ENCODE data around the gene GPR132. TPM values are rescaled to one million over a fixed set of nuclear protein-coding genes. Genes with fewer than 3 reads are reported as not detected.

The GPR132 gene
- total and polyA plus RNA-seq, 2 of the 13 experiments (the other 11 are each of a cell fraction or from before 2014, with no cell fraction given): not detected

DNA sequence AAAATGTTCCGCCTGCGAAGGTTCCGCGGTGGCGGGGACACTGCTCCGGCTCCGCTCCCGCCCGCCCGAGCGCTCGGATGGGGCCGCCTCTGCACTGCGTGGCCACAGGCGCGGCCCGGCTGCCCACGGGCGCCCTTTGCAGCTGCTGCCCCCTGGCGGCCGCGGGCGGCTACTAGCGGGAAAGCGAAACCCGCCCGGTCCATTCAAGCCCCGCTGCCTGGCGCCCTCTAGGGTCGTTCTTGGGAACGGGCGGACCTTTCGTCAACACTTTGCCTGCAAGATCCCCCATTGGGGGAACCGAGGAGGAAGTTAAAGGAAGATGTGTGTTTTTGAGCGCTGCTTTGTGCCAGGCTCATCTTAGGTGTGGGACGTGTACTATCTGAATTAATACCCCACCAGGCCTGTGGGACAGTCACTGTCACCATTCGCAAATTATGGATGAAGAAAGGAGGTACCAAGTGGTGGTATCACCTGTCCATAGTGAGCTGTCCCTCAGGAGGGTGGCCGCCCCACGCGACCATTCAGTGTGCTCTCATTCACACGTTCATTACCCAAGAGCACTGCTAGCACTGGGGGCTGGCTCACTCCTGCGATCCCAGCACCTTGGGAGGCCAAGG, 19.4 kb downstream of the GPR132 start:
- intact Hi-C loops (cut with micrococcal nuclease; ENCODE audit: unreplicated experiment): loop anchor here (1.0 to 2.0 kb wide), 2 partner anchors 25 to 70 kb away; partner anchors contain the start of gene CDCA4
- TF ChIP-seq, protein P1, sequence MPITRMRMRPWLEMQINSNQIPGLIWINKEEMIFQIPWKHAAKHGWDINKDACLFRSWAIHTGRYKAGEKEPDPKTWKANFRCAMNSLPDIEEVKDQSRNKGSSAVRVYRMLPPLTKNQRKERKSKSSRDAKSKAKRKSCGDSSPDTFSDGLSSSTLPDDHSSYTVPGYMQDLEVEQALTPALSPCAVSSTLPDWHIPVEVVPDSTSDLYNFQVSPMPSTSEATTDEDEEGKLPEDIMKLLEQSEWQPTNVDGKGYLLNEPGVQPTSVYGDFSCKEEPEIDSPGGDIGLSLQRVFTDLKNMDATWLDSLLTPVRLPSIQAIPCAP (CRISPR knock-in tag; IDR thresholded peaks at IDR 0.05; ENCODE audit: low read depth): no peak
- TF ChIP-seq ZNF430 (CRISPR knock-in tag; IDR thresholded peaks at IDR 0.05): peak; percentile 39; the same call in 1 of the 2 replicates
- no peak for TF ChIP-seq ZSCAN9 (CRISPR knock-in tag; IDR thresholded peaks at IDR 0.05; ENCODE audit: borderline replicate concordance)
- 0 out of 2 replicates have a peak, but pooled peaks have one; percentile 38 for TF ChIP-seq ZNF607 (CRISPR knock-in tag; IDR thresholded peaks at IDR 0.05; ENCODE audit: borderline replicate concordance)
- peak; percentile 50; the same call in 1 of the 2 replicates for TF ChIP-seq ZNF205 (CRISPR knock-in tag; IDR thresholded peaks at IDR 0.05)
- TF ChIP-seq NR2C2 (CRISPR knock-in tag; IDR thresholded peaks at IDR 0.05; ENCODE audit: borderline replicate concordance): 0 out of 2 replicates have a peak, but pooled peaks have one; percentile 19
- TF ChIP-seq THAP11 (CRISPR knock-in tag; IDR thresholded peaks at IDR 0.05): peak; percentile 40; the same call in 1 of the 2 replicates
- TF ChIP-seq, protein P2, sequence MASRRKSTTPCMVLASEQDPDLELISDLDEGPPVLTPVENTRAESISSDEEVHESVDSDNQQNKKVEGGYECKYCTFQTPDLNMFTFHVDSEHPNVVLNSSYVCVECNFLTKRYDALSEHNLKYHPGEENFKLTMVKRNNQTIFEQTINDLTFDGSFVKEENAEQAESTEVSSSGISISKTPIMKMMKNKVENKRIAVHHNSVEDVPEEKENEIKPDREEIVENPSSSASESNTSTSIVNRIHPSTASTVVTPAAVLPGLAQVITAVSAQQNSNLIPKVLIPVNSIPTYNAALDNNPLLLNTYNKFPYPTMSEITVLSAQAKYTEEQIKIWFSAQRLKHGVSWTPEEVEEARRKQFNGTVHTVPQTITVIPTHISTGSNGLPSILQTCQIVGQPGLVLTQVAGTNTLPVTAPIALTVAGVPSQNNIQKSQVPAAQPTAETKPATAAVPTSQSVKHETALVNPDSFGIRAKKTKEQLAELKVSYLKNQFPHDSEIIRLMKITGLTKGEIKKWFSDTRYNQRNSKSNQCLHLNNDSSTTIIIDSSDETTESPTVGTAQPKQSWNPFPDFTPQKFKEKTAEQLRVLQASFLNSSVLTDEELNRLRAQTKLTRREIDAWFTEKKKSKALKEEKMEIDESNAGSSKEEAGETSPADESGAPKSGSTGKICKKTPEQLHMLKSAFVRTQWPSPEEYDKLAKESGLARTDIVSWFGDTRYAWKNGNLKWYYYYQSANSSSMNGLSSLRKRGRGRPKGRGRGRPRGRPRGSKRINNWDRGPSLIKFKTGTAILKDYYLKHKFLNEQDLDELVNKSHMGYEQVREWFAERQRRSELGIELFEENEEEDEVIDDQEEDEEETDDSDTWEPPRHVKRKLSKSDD (CRISPR knock-in tag; IDR thresholded peaks at IDR 0.05; ENCODE audit: low read depth): peak; percentile 55; the same call in 1 of the 2 replicates
- TF ChIP-seq GATA4 (IDR thresholded peaks at IDR 0.05; ENCODE audit: borderline replicate concordance, low read depth): no peak
- TF ChIP-seq ZNF331 (CRISPR knock-in tag; IDR thresholded peaks at IDR 0.05): peak; percentile 44; the same call in 1 of the 2 replicates
- no peak for TF ChIP-seq FLYWCH1 (CRISPR knock-in tag; IDR thresholded peaks at IDR 0.05)
- peak; percentile 58; the same call in 1 of the 2 replicates for TF ChIP-seq HOXA3 (CRISPR knock-in tag; IDR thresholded peaks at IDR 0.05)
- 0 out of 2 replicates have a peak, but pooled peaks have one; percentile 34 for TF ChIP-seq ZNF749 (CRISPR knock-in tag; IDR thresholded peaks at IDR 0.05; ENCODE audit: borderline replicate concordance)
- peak; percentile 65 for TF ChIP-seq PTBP1 (IDR thresholded peaks at IDR 0.05; ENCODE audit: low read depth, low read length, poor library complexity, severe bottlenecking)
- no peak for TF ChIP-seq ZKSCAN8 (CRISPR knock-in tag; IDR thresholded peaks at IDR 0.05; ENCODE audit: borderline replicate concordance)
- peak; percentile 75; the same call in 1 of the 2 replicates for TF ChIP-seq MAZ (IDR thresholded peaks at IDR 0.05; ENCODE audit: borderline replicate concordance, low read depth, low read length)
- peak; percentile 79 for TF ChIP-seq MAZ (CRISPR knock-in tag; IDR thresholded peaks at IDR 0.05; ENCODE audit: low read depth)
- TF ChIP-seq BHLHE40 (IDR thresholded peaks at IDR 0.05; ENCODE audit: low read length): peak; percentile 42
- TF ChIP-seq KLF6 (CRISPR knock-in tag; IDR thresholded peaks at IDR 0.05): 0 out of 2 replicates have a peak, but pooled peaks have one; percentile 47

More for the DNA sequence above, 19.4 kb downstream of the GPR132 start:
- peak; percentile 58 for DNase-seq (ENCODE audit: low spot score)
- no peaks in the 10 kb centered on the region for H3K9me3 ChIP-seq (ENCODE audit: low read length)
- H4K20me1 ChIP-seq (ENCODE audit: insufficient read depth, low read length): no peaks in the 10 kb centered on the region
- peak overlapping the region; percentile 44 for H3K4me2 ChIP-seq (ENCODE audit: low read depth, low read length)
- POLR2A ChIA-PET: interaction anchor here (0.9 to 2.2 kb wide), 2 partner anchors 25 to 73 kb away, joined by 3 to 7 read pairs; partner anchors contain the start of gene CDCA4
- H3K36me3 ChIP-seq (replicated peaks in 1 of 2; ENCODE audit: control insufficient read depth in 1 of 2, insufficient read depth in 2 of 2, low read length in 2 of 2): no peaks in the 10 kb centered on the region
- in situ Hi-C loops (cut with HindIII; ENCODE audit: extremely low pct_ligation_motif_present, low pct_unique_long_range_greater_than_20kb): loop anchor here (5.0 kb wide), 1 partner anchor 74 kb away; no protein-coding TSS in a partner anchor
- H3K27me3 ChIP-seq (ENCODE audit: control insufficient read depth in 1 of 2, insufficient read depth in 2 of 2, low read length in 2 of 2): peaks cover 1 to 38% of the 10 kb centered on the region in 2 experiments; a peak in 4 of 5 replicates
- peaks cover 12% of the 10 kb centered on the region for H3K4me1 ChIP-seq (ENCODE audit: insufficient read depth, low read length)
- no peak overlapping the region for H3K9ac ChIP-seq (ENCODE audit: insufficient read depth, low read depth, low read length)
- CTCF ChIA-PET (ENCODE audit: low intra/inter-chr PET ratio, low total read pairs): interaction anchor here (0.9 to 4.5 kb wide), 11 partner anchors 24 to 151 kb away, joined by 3 to 146 read pairs (median 5); partner anchors contain the start of genes AHNAK2 and CDCA4
- H3K4me3 ChIP-seq (replicated peaks in 1 of 3; ENCODE audit: insufficient read depth in 1 of 3, low read depth in 2 of 3, low read length in 3 of 3): peak overlapping the region in 1 of 3 experiments; percentile 37; a peak in 1 of 6 replicates
- H2AFZ ChIP-seq (ENCODE audit: low read length): no peak overlapping the region
- no peak overlapping the region for H3K27ac ChIP-seq (ENCODE audit: extremely low read length, insufficient read depth, low read length)
- no TSS peak for BruUV-seq (replicated peaks)
- ATAC-seq: peak; percentile 81
- H3K79me2 ChIP-seq (ENCODE audit: insufficient read depth, low read length): no peaks in the 10 kb centered on the region
- 2% methylated on average over 10 of the region's 42 CpGs for WGBS (ENCODE audit: low lambda C conversion rate)
- peak; percentile 56 for FAIRE-seq

All from HepG2 (cell line).